SJSA1 (cell line): ENCODE measurements around the gene CLTCL1. TPM values are rescaled to one million over a fixed set of nuclear protein-coding genes. Genes with fewer than 3 reads are reported as not detected.

Source experiments
- DNase-seq, 2 experiments: peaks; one replicate each; pipeline ENCODE4 v3.0.0-alpha.2; 2015 to 2020; ENCODE audit warnings: low spot score in 2 of 2, low read depth in 1 of 2
- H3K27ac ChIP-seq: fragments of 250-450 bp; sonication (Bioruptor Pico); 2 replicates; pipeline ENCODE4 v1.5.1; 2020; ENCODE audit warnings: mild to moderate bottlenecking, moderate library complexity
- H3K27me3 ChIP-seq: fragments of 250-450 bp; sonication (Bioruptor Pico); replicated peaks from 2 replicates; pipeline ENCODE4 v1.5.1; 2020; ENCODE audit warnings: mild to moderate bottlenecking, moderate library complexity
- H3K36me3 ChIP-seq: fragments of 250-450 bp; sonication (Bioruptor Pico); 2 replicates; pipeline ENCODE4 v1.5.1; 2020; ENCODE audit warnings: mild to moderate bottlenecking
- H3K4me1 ChIP-seq: fragments of 250-450 bp; sonication (Bioruptor Pico); replicated peaks from 2 replicates; pipeline ENCODE4 v1.6.1; 2021; ENCODE audit warnings: mild to moderate bottlenecking
- H3K4me3 ChIP-seq: fragments of 250-450 bp; sonication (Bioruptor Pico); 2 replicates; pipeline ENCODE4 v1.5.1; 2020; ENCODE audit warnings: mild to moderate bottlenecking
- H3K9me3 ChIP-seq: fragments of 250-450 bp; sonication (Bioruptor Pico); replicated peaks from 2 replicates; pipeline ENCODE4 v1.5.1; 2020; ENCODE audit warnings: mild to moderate bottlenecking
- total RNA-seq: library from RNA; depleted of rRNA; stranded (reverse); fragments of >200 nt; shearing (Covaris generic); gene quantifications from 2 replicates; pipeline ENCODE4 v1.2.3, GENCODE V29; 2014

The CLTCL1 gene
- total RNA-seq, 1 experiment from 2014 or later, result 17.1 TPM

DNA sequence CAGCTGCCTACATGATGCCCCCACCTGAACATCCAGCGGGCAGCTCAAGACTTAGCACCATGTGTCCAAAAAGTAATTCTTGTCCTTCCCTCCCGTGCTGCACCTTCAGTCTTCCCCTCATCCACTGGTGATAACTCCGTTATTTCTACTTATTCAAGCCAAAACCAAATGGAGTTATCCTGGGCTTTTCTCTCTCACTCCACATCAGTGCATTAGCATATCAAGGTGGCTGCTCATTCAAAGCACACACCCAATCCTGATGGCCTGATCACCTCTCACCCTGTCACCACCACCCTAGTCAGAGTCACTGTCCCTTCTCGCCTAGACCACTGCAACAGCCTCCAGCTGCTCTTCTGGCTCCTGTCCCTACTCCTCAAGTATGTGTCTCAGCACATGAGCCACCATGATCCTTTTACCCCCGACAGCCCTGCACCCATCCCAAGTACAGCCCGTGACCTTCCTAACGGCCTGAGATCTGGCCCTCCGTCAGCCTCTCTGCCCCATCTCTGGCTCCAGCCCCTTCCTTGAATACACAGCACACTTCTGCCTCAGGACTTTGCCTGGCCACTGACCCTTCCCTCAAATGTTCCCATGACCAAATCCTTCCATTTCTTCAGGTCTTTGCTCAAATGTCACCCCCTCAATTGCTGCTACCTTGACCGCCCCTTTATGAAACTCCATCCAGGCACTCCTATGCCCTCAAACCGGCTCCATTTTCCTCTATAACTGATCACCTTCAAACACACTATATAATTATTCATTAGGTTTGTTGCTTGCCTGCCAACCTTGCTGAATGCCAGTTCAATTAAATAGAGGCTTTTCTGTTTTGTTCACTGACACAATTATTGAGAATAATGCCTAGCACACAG is 93.3 kb downstream of the CLTCL1 start:
- Histone ChIP-seq H3K27ac (no peak overlapping the region), H3K36me3 (peaks cover 48% of the 10 kb centered on the region), H3K4me1 (no peaks in the 10 kb centered on the region), H3K27me3 (no peaks in the 10 kb centered on the region; the same call in 1 of the 2 replicates), H3K4me3 (no peak overlapping the region), H3K9me3 (no peaks in the 10 kb centered on the region; the same call in 1 of the 2 replicates)
- DNase-seq, result no peak

DNA sequence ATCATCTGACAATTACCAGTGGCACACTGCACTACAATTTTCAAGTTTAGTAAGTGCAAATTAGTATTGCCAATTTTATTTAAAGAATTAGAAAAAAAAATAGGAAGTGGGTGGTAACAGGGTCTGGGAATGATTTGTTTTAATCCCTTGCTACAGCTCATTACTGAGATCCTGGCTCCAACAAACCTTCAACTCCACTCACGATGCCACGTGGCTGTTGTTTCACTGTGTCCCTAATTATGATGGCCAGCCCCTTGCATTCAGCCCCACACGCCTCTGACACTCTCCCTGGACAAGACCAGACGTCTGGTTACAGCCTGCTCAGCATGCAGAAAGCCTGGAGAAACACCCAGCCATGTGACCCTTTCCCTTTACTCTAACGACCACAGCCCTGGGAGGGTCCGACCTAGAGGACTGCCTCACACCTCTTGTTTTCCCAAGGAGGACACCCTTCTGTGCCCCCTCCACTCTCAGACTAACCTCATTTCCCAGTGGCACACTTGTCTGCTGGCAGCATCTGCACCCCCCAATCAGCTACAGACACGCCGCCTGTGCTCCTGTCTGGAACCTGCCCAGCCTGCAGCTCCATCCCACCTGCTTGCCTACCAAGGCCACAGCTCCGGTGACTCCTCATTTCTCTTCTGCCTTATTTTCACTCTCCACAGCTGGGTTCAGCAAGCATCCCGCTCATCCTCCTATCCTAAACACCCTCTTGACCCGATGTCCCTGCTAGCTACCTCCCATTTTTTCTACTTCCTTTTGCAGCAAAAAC is 94.5 kb downstream of the CLTCL1 start:
- no peak for DNase-seq
- Histone ChIP-seq H3K36me3 (peaks cover 55% of the 10 kb centered on the region), H3K4me3 (no peak overlapping the region), H3K4me1 (no peaks in the 10 kb centered on the region), H3K27ac (no peak overlapping the region), H3K9me3 (no peaks in the 10 kb centered on the region; the same call in 1 of the 2 replicates), H3K27me3 (no peaks in the 10 kb centered on the region; the same call in 1 of the 2 replicates)

DNA sequence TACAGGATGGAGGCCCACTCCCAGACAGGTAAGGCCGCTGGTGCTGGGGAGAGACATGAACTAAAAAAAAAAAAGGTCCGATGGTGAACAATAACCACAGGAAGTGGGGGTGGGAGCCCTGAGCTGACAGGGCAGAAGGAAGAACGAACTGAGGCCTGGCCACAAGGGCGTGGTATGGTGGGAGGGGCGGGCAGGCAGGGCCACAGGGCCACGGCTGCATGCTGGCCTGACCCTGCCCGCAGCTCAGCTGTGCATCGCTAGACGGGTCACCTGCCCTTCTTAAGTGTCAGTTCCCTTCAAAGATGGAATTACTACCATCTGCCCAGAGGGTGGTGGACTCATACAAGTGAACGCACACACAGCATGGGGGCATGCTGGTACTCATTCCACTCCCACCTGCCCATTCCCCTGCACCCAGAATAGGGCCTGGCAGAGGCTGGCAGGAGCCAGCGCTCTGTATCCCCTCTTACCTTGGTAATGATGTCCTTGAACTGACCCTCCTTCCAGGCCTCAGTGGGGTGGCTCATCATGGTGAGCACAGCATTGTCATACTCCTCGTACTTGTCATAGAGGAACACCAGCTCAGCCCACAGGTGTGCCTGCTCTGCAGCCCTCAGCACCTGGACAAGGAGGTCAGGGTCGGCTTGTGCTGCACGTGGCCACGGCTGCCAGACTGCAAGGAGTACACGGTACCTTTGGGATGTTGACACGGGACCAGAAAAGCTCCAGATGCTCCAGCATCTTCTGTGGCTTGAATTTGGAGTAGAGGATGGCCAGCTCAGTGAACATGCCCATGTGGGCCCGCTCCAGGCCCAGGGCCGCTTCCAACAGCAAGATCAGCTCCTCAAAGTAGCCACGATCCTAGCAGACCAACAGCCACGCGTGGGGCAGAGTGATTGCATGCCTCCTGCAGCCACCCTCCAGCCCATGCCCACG is 95.5 kb downstream of the CLTCL1 start:
- H3K9me3 ChIP-seq, result no peaks in the 10 kb centered on the region; the same call in 1 of the 2 replicates
- no peak overlapping the region for H3K27ac ChIP-seq
- no peaks in the 10 kb centered on the region; the same call in 1 of the 2 replicates for H3K27me3 ChIP-seq
- H3K4me3 ChIP-seq, result no peak overlapping the region
- no peaks in the 10 kb centered on the region for H3K4me1 ChIP-seq
- DNase-seq, result no peak
- H3K36me3 ChIP-seq, result peaks cover 55% of the 10 kb centered on the region

DNA sequence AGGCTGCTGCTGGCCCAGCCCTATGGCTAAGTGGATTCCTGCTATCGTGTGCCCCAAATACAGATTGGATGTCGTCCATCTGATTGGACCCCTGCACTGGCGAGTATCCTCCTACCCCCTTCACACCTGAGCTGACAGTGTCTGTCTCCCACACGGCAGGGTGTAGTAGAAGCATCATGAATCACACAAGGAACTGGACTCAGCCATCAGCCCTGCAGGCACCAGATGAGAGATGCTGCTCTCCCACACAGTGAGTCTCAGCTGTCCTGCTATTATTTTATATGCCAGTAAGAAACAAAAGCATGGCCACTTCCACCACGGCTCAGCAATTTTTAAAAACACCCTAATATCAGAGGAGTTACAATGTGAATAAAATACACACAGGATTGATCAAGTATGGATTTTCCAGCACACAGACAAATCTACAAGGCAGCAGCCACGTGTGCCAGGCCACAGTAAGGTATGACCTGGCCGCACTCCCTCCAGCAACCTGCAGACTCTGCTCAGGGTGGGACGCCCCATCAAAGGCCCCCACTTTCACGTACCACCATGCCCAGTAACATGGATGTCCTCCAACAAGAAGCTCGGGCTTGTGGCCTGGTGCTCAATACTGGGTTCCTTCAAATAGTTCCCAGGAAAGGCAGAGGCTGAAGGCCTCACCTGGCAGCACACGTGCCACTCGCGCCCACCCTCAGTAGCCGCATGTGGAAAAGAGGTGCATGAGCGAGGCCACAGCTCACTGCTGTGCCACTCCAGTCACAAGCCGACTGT is 96.6 kb downstream of the CLTCL1 start:
- Histone ChIP-seq H3K36me3 (peaks cover 53% of the 10 kb centered on the region), H3K4me1 (no peaks in the 10 kb centered on the region)
- DNase-seq, result no peak

DNA sequence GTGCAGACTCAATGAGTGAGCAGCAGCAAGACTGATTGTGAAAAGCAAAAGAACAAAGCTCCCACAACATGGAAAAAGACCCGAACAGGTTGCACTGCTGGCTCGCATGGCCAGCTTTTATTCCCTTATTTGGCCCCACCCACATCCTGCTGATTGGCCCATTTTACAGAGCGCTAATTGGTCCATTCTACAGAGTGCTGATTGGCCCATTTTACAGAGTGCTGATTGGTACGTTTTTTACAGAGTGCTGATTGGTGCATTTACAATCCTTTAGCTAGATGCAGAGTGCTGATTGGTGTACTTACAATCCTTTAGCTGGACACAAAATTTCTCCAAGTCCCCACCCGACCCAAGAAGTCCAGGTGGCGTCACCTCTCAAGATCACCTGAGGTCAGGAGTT is 97.6 kb downstream of the CLTCL1 start:
- Histone ChIP-seq H3K9me3 (no peaks in the 10 kb centered on the region; the same call in 1 of the 2 replicates), H3K27me3 (no peaks in the 10 kb centered on the region), H3K36me3 (peaks cover 45% of the 10 kb centered on the region), H3K27ac (no peak overlapping the region), H3K4me3 (no peak overlapping the region), H3K4me1 (peaks cover 3% of the 10 kb centered on the region)
- no peak for DNase-seq

More for the DNA sequence above, 96.6 kb downstream of the CLTCL1 start:
- no peak overlapping the region for H3K4me3 ChIP-seq
- no peaks in the 10 kb centered on the region; the same call in 1 of the 2 replicates for H3K27me3 ChIP-seq
- H3K27ac ChIP-seq, result no peak overlapping the region
- no peaks in the 10 kb centered on the region; the same call in 1 of the 2 replicates for H3K9me3 ChIP-seq

DNA sequence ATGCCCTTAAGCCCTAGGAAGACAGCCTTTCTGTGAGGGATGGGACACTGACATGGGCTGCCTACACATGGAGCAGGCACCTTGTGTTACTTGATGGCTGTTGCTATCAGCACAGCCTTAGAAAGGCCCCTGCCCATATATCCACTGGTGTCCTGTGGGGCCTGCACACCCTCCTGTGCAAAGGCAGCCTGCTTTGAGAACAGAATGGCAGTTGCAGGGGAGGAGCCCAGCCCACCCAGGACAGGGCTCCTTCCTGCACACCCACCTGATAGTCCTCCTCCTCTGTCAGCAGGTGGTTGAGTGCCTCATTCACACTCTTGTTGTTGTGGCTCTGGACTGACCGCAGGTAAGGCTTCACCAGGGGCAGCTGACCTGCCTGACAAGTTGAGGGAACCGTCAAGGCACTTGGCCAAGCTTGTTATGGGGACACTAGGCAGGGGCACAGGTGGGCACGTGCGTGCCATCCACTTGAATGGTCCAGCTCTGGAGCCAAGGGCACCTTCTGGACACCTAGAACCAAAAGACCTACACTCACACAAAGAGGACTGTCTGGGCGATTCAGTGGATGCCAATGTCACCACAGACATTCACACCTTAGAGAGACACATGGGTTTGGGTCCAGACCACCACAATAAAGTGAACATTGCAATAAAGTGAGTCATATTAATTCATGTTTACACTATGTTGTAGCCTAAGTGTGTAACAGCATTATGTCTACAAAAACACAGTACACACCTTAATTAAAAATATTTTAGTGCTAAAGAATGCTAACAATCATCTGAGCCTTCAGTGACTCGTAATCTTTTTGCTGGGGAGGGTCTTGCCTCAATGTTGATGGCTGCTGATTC is 103.6 kb downstream of the CLTCL1 start:
- Histone ChIP-seq H3K9me3 (no peaks in the 10 kb centered on the region), H3K27me3 (no peaks in the 10 kb centered on the region), H3K4me3 (no peak overlapping the region), H3K4me1 (peaks cover 33% of the 10 kb centered on the region), H3K36me3 (peaks cover 28% of the 10 kb centered on the region), H3K27ac (no peak overlapping the region)
- peak in 1 of 2 experiments; percentile 45 for DNase-seq

DNA sequence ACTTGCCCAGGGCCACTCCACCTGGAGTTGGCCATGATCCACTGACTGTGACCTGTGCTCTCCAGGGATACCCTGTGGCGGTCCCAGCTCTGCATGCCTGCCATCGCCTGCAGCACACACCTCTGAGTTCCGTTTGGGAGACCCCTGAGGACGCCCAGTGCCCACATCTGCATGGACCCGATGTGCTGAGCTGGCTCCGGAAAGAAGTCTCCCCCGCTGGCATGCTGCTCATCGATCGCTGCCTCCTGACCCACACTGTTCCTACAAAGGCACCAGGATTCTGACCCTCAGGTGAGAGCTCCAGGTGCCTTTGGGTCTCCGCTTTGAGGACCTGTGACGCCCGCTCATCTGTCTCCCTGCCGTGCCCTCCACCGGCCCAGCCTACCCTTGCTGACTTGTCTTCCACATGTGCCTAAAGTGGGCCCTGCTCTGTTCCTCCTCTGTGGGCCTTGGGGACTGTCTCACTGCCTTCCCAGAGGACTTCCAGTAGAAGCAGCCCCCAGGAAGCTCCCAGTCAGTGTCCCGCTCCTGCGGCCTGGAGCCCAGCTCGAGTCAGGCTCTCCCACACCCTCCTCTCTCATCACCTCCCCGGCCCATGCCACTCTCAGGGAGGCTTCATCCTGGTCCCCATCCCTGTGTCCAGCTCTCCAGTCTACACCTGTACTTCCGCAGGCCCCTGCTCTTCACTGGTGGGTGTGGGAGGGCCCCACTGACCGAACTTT is 107.1 kb downstream of the CLTCL1 start:
- Histone ChIP-seq H3K36me3 (peaks cover 19% of the 10 kb centered on the region), H3K4me1 (peaks cover 33% of the 10 kb centered on the region), H3K9me3 (no peaks in the 10 kb centered on the region), H3K27ac (peak overlapping the region; percentile 52), H3K4me3 (no peak overlapping the region), H3K27me3 (no peaks in the 10 kb centered on the region)
- no peak for DNase-seq

DNA sequence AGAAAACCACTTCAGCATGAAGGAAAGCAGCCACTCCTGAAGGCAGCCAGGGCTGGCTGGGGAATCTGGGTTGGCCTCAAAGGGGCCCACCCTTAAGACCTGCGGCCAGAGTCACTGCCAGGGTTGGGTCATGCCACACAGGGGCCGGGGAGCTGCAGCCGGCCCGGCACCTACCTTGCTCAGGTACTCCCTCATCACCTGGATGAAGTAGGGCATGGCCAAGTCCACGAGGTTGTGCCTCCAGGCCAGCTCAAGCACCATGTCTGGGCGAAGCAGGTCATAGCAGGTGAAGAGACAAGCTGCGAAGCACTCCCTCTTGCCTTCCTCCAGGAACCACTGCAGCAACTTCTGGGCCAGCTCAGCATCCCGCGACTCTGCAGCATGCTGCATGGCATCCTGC is 108.3 kb downstream of the CLTCL1 start:
- no peak overlapping the region for H3K27ac ChIP-seq
- no peak overlapping the region for H3K4me3 ChIP-seq
- H3K27me3 ChIP-seq, result no peaks in the 10 kb centered on the region
- H3K9me3 ChIP-seq, result peaks cover 3% of the 10 kb centered on the region; the same call in 1 of the 2 replicates
- H3K4me1 ChIP-seq, result peaks cover 32% of the 10 kb centered on the region
- peaks cover 23% of the 10 kb centered on the region for H3K36me3 ChIP-seq
- no peak for DNase-seq

DNA sequence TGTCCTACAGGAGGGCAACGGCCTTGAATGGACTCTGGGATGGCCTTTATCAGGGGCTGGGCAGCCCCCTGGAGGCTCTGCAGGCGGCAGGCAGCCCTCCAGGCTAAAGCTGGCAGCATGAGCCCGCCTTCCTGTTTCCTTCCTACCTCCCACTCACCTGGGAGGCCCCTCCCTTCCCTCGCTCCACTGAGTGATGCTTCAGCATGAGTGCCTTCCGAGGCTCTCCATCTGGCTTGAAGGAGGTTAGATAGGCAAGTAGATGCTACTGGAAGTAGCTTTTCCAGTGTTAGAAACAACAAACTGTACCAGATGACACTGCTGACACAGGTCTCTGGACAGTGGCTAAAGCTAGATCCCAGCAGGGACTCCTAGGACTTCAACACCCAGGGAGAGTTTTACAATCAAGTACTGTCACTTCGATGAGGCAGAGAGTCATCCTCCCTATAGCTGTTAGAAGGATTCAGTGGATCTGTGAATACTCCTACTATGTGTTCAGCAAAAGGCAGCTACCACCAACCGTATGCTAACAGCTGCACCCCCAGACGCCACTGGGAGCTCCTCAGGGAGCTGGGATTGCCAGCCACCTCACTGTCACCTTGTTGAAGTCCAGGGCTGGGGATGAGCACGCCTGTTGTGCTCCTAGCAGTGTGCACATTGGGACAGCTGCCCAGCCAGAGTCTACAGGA is 108.9 kb downstream of the CLTCL1 start:
- Histone ChIP-seq H3K27ac (no peak overlapping the region), H3K27me3 (no peaks in the 10 kb centered on the region), H3K4me3 (no peak overlapping the region), H3K9me3 (peaks cover 9% of the 10 kb centered on the region; the same call in 1 of the 2 replicates), H3K4me1 (peaks cover 33% of the 10 kb centered on the region), H3K36me3 (peaks cover 23% of the 10 kb centered on the region)
- no peak for DNase-seq

DNA sequence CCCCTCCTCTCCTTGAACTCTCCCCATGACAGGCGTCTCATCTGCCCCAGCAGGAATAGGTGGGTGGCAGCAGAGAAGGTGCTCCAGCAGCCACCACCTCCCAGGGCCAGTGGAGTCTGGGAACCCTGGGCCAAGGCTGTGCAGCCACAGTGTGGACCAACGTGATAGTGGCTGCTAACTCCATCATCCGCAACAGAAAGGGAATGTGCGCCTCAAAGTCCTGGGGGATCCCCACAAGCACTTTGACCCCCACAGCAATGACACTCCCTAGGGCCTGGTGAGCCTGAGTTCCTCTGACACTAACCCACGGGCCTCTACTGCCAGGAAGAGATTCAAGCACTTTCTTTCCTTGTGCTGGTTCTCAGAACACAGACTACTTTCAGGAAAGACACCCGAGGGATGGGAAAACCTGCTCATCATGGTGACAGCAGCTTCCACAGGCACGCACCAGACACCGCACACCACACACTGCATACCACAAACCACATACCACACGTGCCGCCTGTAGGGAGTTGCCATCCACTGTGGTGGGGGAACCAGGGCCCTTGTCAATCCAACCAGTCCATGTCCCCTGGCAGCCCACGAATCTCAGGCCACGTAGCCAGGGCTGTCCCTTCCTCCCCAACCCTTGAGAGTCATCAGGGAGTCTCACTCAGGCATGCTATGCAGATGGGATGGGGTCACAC is 109.6 kb downstream of the CLTCL1 start:
- Histone ChIP-seq H3K9me3 (peaks cover 9% of the 10 kb centered on the region; the same call in 1 of the 2 replicates), H3K4me1 (peaks cover 40% of the 10 kb centered on the region), H3K36me3 (peaks cover 28% of the 10 kb centered on the region), H3K27me3 (no peaks in the 10 kb centered on the region), H3K4me3 (no peak overlapping the region), H3K27ac (no peak overlapping the region)
- no peak for DNase-seq
